Fibroblast of lung (primary cell): ENCODE results near the gene CTNNA1. TPM values are rescaled to one million over a fixed set of nuclear protein-coding genes. Genes with fewer than 3 reads are reported as not detected.

Experiments
- DNase-seq, 2 donors: peaks; one replicate each; pipeline versions ENCODE4 v3.0.0 to v3.0.0-alpha.2; 2010; ENCODE audit warnings: low read depth in 2 of 2
- H2AFZ ChIP-seq: 2 replicates; pipeline ENCODE4 v1.5.1; 2012; ENCODE audit warnings: low read length, control low read depth, inconsistent platforms
- H3K27ac ChIP-seq: 2 replicates; pipeline ENCODE4 v1.5.1; 2011; ENCODE audit warnings: low read length, control low read depth; ENCODE audit not compliant: insufficient read depth
- H3K27me3 ChIP-seq: 2 replicates; pipeline ENCODE4 v1.5.1; 2011; ENCODE audit warnings: mild to moderate bottlenecking, low read length; ENCODE audit not compliant: control insufficient read depth, insufficient read depth
- H3K36me3 ChIP-seq: 2 replicates; pipeline ENCODE4 v1.5.1; 2011; ENCODE audit warnings: low read length; ENCODE audit not compliant: control insufficient read depth, insufficient read depth
- H3K4me1 ChIP-seq: 2 replicates; pipeline ENCODE4 v1.5.1; 2011; ENCODE audit warnings: low read length; ENCODE audit not compliant: control insufficient read depth, insufficient read depth; ENCODE audit errors: extremely low read depth
- H3K4me2 ChIP-seq: 2 replicates; pipeline ENCODE4 v1.5.1; 2011; ENCODE audit warnings: low read length, control low read depth; ENCODE audit not compliant: insufficient read depth; ENCODE audit errors: extremely low read depth
- H3K4me3 ChIP-seq, 4 experiments: fragments of 200-600 bp in 1 of 4; sonication (generic) in 1 of 4; replicated peaks in 1 of 4; 2 replicates each; pipeline ENCODE4 v1.5.1; 2011 to 2016; ENCODE audit warnings: low read length in 4 of 4, low read depth in 3 of 4, mild to moderate bottlenecking in 3 of 4, control low read depth in 2 of 4, inconsistent platforms in 1 of 4, mixed read lengths in 1 of 4; ENCODE audit not compliant: insufficient read depth in 1 of 4; ENCODE audit errors: control extremely low read depth in 1 of 4
- H3K79me2 ChIP-seq: 2 replicates; pipeline ENCODE4 v1.5.1; 2012; ENCODE audit warnings: mild to moderate bottlenecking, low read length, inconsistent platforms; ENCODE audit not compliant: control insufficient read depth, insufficient read depth
- H3K9ac ChIP-seq: 2 replicates; pipeline ENCODE4 v1.5.1; 2011; ENCODE audit warnings: mild to moderate bottlenecking, low read length, control low read depth; ENCODE audit not compliant: insufficient read depth
- H3K9me3 ChIP-seq: 2 replicates; pipeline ENCODE4 v1.5.1; 2012; ENCODE audit warnings: low read depth, low read length; ENCODE audit not compliant: control insufficient read depth, insufficient read depth
- H4K20me1 ChIP-seq: 2 replicates; pipeline ENCODE4 v1.5.1; 2011; ENCODE audit warnings: low read length; ENCODE audit not compliant: control insufficient read depth, insufficient read depth; ENCODE audit errors: extremely low read depth
- CTCF ChIP-seq, 2 donors: IDR thresholded peaks in 1 of 2; conservative IDR thresholded peaks in 1 of 2; 1 replicate in 1 of 2; 2 replicates in 1 of 2; pipeline ENCODE4 v1.5.1; 2011 to 2012; ENCODE audit warnings: low read length in 2 of 2, control low read depth in 1 of 2, inconsistent platforms in 1 of 2, low read depth in 1 of 2, mild to moderate bottlenecking in 1 of 2
- EZH2 ChIP-seq: IDR thresholded peaks from 2 replicates; pipeline ENCODE4 v1.5.1; 2012; ENCODE audit warnings: low read length, control low read depth, mild to moderate bottlenecking; ENCODE audit errors: missing control alignments
- polyA plus RNA-seq, 2 donors: library from polyadenylated mRNA; depleted of rRNA in 1 of 2; stranded (reverse) in 1 of 2; unstranded in 1 of 2; fragments of >200 nt; gene quantifications; 2 replicates each; pipeline ENCODE4 v1.2.1, GENCODE V29; 2011 to 2012; ENCODE audit warnings: missing spikeins in 1 of 2
- total RNA-seq: library from RNA; depleted of rRNA; stranded (reverse); fragments of >200 nt; gene quantifications from 2 replicates; pipeline ENCODE4 v1.2.1, GENCODE V29; 2014

CTNNA1 gene
- total and polyA plus RNA-seq, 2 donors (not counting 1 experiment from before 2014, with no cell fraction given), result 181 to 557 TPM

GRCh38 chr5:138837160-138837559, 83.9 kb downstream of the CTNNA1 start:
- Histone ChIP-seq H3K27me3 (no peaks in the 10 kb centered on the region), H4K20me1 (no peaks in the 10 kb centered on the region), H3K4me1 (no peaks in the 10 kb centered on the region)

DNA sequence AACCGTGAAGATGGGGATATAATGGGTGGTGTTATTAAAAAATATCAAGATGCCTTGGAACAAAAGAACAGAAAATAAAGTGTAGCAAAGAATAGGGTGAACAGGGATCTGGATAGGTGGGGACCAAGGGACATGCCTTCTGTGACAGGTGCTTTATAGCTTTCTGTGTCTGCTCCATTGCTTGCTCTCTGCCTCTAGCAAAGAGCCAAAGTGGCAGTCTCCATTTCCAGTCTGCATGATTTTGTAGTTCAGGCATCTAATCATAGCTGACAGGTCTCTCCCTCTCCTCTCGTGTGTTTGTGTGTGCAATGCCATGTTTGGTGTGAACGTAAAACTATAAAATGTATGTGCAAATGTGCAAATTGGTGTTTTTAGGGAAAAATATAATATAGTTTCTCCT, 86.9 kb downstream of the CTNNA1 start:
- Histone ChIP-seq H3K4me1 (peaks cover 7% of the 10 kb centered on the region), H3K9me3 (no peaks in the 10 kb centered on the region), H3K36me3 (no peaks in the 10 kb centered on the region), H3K4me2 (no peak overlapping the region), H3K27ac (no peak overlapping the region), H4K20me1 (no peaks in the 10 kb centered on the region), H3K4me3 (no peak overlapping the region), H3K9ac (no peak overlapping the region), H3K27me3 (no peaks in the 10 kb centered on the region), H2AFZ (no peak overlapping the region), H3K79me2 (peaks cover 38% of the 10 kb centered on the region)
- no peak for DNase-seq
- TF ChIP-seq EZH2 (no peak), CTCF (conservative IDR thresholded peaks at IDR 0.05 in 1 of 2, IDR thresholded peaks at IDR 0.05 in 1 of 2; ENCODE audit: low read depth in 1 of 2, low read length in 2 of 2) (no peak)

More at GRCh38 chr5:138837160-138837559, 83.9 kb downstream of the CTNNA1 start:
- no peak for TF ChIP-seq CTCF (conservative IDR thresholded peaks at IDR 0.05 in 1 of 2, IDR thresholded peaks at IDR 0.05 in 1 of 2; ENCODE audit: low read depth in 1 of 2, low read length in 2 of 2)
- TF ChIP-seq EZH2, result no peak
- Histone ChIP-seq H3K9me3 (no peaks in the 10 kb centered on the region), H3K79me2 (peaks cover 35% of the 10 kb centered on the region), H3K36me3 (no peaks in the 10 kb centered on the region), H3K4me2 (no peak overlapping the region), H3K4me3 (no peak overlapping the region), H3K9ac (no peak overlapping the region), H2AFZ (no peak overlapping the region), H3K27ac (no peak overlapping the region)
- DNase-seq, result no peak

DNA sequence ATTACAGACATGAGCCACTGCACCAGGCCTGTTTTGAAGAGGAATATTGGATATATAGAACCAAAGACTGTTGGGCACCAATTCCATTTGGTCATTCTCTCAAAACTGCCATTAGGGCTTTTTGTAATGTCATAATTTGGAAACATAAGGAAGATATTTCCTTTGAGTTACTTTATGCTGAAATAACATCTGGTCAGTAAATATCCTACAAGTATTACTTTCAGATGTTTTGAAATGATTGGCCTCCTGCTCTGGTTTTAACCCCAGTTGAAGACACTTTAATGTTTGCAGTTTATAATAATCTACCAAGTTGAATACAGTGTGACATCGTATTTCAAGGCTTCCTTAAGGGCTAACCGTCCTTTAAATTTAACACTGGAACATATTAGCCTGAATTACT, 88.3 kb downstream of the CTNNA1 start:
- no peaks in the 10 kb centered on the region for H3K27me3 ChIP-seq
- H3K79me2 ChIP-seq, result peaks cover 41% of the 10 kb centered on the region
- TF ChIP-seq CTCF (conservative IDR thresholded peaks at IDR 0.05 in 1 of 2, IDR thresholded peaks at IDR 0.05 in 1 of 2; ENCODE audit: low read depth in 1 of 2, low read length in 2 of 2), result no peak
- TF ChIP-seq EZH2, result no peak
- no peaks in the 10 kb centered on the region for H3K9me3 ChIP-seq
- H3K27ac ChIP-seq, result no peak overlapping the region
- H3K4me3 ChIP-seq, result no peak overlapping the region
- H3K4me1 ChIP-seq, result peaks cover 10% of the 10 kb centered on the region
- no peaks in the 10 kb centered on the region for H4K20me1 ChIP-seq
- no peaks in the 10 kb centered on the region for H3K36me3 ChIP-seq
- no peak overlapping the region for H3K9ac ChIP-seq
- no peak overlapping the region for H2AFZ ChIP-seq
- H3K4me2 ChIP-seq, result no peak overlapping the region
- no peak for DNase-seq
